ENCODE results near the gene USP48.

- TF ChIP-seq EZH2phosphoT487 (conservative IDR thresholded peaks at IDR 0.05; ENCODE audit: low read length) = no peak
- TF ChIP-seq, protein P1, sequence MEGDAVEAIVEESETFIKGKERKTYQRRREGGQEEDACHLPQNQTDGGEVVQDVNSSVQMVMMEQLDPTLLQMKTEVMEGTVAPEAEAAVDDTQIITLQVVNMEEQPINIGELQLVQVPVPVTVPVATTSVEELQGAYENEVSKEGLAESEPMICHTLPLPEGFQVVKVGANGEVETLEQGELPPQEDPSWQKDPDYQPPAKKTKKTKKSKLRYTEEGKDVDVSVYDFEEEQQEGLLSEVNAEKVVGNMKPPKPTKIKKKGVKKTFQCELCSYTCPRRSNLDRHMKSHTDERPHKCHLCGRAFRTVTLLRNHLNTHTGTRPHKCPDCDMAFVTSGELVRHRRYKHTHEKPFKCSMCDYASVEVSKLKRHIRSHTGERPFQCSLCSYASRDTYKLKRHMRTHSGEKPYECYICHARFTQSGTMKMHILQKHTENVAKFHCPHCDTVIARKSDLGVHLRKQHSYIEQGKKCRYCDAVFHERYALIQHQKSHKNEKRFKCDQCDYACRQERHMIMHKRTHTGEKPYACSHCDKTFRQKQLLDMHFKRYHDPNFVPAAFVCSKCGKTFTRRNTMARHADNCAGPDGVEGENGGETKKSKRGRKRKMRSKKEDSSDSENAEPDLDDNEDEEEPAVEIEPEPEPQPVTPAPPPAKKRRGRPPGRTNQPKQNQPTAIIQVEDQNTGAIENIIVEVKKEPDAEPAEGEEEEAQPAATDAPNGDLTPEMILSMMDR (IDR thresholded peaks at IDR 0.05; ENCODE audit: insufficient read depth, low read length, poor library complexity, severe bottlenecking) = no peak
Observed at GRCh38 chr1:21799730-21800129, 16.8 kb upstream of the USP48 start.
